ENCODE measurements around the gene ZNF780A.
"Not testable (repeated sequence)": the region's sequence is repeated elsewhere in the genome, so short reads cannot be mapped to it uniquely, and the experiment has no call there.

The ZNF780A gene

GRCh38 chr19:40090241-40091204 is at the start of gene ZNF780A:
Gene ZNF780A, minus strand, starts transcription at chr19:40090943. Its CDS starts 6,190 bp downstream, at chr19:40084753.
- peak; percentile 76 for DNase-seq

DNA sequence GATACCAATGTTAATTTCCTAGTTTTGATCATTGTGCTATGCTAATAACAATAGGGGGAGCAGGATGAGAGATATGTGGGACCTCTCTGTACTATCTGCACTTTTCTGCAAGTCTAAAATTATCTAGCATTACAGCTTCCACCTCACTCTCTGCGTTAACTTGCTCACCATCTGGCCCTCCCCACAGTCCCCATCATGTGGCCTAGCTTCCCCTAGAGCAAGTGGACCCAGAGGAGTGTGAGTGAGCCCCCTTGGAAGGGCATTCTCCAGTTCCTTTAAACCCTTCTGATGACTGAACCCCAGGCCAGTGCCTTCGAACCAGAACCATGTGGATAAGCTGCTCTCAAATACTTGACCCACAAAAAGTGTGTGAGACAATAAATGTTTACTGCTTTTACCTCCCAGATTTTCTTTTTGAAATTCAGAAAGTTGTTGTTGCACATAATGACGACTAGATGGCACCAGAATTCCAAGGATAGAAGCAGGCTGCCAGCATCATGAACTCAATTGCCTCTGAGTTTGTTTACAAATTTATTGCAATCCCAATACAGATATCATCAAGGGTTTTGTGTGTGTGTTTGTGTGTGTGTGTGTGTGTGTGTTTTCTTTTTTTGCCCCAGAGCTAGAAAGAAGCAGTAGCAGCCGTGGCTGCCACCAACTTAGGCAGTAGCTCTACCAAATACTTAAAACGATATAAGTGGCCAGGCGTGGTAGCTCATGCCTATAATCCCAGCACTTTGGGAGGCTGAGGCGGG is 49.0 kb upstream of the ZNF780A start:
- DNase-seq = no peak

DNA sequence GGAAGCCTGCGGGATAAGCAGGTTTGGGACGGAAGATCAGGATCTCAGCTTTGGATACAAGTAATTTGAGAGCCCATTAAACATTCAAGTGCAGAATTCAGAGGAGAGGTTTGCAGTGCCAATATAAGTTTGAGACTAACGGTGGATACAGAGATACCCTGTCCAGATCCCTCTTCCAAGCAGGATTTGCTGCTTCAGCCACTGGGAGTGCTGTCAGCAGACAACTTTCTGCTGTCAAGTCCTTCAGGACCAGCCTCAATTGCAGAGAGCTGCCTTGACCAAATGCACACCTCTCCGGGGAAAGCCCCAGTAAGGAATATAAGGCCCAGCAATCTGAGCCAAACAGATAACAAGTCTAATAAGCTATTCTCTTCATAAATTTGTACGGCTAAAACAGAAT is 46.1 kb upstream of the ZNF780A start:
- DNase-seq = no peak

GRCh38 chr19:40134866-40135265 is 44.1 kb upstream of the ZNF780A start:
- no peak for DNase-seq

- DNase-seq = no peak
Measured at GRCh38 chr19:40133491-40133890, 42.7 kb upstream of the ZNF780A start.

DNA sequence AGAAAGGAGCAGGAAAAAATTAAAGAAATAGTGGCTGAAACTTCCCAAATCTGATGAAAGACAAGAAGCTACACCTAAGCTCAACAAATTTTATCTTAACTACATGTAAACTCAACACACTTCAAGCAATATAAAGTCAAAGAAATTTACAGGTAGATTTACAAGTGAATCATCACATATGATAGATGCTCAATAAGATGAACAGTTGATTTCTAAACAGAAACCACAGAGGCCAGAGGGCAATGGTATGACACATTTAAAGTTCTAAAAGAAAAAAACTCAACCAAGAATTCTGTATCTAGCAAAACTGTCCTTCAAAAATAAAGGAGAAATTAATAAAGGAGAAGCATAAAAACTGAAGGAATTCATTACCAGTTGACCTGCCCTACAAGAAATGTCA is 39.3 kb upstream of the ZNF780A start:
- DNase-seq = no peak

DNA sequence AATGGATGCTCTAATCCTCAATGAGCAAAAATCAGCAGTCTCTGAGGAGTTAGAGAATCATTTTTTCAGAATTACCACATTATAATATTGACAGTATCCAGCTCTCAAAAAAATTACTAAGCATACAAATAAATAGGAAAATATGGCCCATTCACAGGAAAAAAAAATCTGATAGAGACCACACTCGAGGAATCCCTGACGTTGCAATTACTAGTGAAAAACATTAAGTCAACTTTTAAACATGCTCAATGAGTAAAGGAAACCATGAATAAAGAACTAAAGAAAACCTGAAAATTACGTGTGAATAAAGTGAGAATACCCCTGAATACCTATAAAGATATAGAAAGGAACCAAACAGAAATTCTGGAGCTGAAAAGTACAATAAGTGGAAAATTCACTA is 38.7 kb upstream of the ZNF780A start:
- no peak for DNase-seq

DNA sequence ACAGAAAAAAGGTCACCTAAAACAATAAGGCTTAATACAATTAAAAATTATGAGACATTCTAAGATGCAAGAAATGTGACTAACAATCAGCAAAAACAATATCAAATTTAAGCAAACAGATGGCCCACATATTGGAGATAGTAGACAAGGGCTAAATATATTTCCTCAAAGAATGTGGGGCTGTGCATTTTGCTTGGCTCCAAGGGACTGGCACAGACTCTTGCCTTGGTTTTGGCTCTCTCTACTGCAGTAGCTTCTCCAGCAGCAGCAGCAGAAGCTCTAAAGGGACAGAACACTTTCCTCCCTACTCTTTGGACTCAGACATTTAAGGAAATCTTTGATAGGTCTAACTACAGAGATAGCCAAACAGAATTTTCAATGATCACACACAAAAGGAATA is 38.2 kb upstream of the ZNF780A start:
- DNase-seq = no peak

- no peak for DNase-seq
Measured at GRCh38 chr19:40119380-40119779, 28.6 kb upstream of the ZNF780A start.

GRCh38 chr19:40118638-40119037 is 27.9 kb upstream of the ZNF780A start:
- not testable (repeated sequence) for DNase-seq

DNA sequence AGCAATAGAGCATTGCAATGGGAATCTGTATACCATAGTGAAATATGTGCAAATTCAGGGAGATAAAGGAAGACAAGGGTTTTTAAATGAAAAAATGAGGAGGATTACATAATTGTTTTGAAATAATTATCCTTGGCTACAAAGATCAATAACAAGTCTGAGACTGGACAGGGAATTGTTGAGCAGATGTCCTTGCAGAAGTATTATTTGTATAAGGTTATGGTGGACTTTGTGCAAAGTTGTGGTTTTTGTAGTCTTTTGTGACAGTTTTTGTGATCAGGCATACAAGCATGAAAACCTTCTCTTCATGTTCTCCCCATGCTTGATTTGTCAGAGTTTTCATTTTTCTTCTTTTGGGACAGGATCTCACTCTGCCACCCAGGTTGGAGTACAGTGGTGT is 25.3 kb upstream of the ZNF780A start:
- DNase-seq = no peak

- not testable (repeated sequence) for DNase-seq
Measured at GRCh38 chr19:40114119-40114518, 23.4 kb upstream of the ZNF780A start.

GRCh38 chr19:40112271-40112670 is 21.5 kb upstream of the ZNF780A start:
- not testable (repeated sequence) for DNase-seq

DNA sequence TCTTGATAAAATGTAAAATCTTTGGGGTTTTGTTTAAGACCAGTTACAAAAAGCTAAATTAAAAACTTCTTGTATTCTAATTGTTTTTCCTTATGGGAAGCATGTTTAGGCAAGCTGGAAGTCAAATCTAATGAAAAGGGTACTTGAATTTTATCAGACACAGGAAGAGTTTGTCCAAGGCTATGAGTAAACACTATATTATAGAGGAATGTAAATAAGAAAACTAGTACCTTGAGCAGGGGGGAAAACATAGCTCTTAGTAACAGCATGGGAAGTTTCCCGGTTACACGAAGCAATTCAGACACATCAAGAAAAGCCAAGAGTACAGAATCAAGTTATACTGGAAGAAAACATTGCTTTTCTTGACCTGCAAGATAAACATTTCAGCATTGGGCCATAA is 19.8 kb upstream of the ZNF780A start:
- DNase-seq = no peak

DNA sequence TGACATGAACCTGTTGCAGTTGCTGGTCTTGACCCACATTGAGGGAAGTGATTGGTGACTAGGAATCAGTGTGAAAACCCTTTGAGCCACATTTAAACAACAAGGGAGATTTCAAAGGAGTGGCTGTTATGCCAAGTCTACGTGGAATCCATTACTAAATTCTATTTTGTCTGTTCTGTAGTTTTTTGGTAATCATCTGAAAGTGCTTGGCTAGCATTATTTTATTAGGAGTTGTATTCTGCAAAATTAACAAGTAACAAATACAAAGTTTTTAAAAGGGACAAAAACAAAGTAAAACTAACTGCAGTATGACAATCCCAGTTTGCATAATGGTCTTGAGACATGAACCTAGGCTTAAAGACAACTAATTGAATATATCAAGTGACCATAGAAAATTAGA is 14.0 kb upstream of the ZNF780A start:
- DNase-seq = no peak

DNA sequence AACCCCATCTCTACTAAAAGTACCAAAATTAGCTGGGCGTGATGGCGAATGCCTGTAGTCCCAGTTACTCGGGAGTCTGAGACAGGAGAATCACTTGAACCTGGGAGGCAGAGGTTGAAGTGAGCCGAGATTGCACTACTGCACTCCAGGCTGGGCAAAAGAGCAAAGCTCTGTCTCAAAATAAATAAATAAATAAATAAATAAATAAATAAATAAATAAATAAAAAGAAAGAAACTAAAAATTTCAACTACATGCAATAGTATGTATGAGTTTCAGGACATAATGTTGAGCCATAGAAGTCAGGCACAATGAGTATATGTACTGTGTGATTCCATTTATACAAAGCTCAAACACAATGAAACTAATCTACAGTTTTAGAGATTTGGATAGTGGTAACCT is 12.9 kb upstream of the ZNF780A start:
- no peak for DNase-seq

DNA sequence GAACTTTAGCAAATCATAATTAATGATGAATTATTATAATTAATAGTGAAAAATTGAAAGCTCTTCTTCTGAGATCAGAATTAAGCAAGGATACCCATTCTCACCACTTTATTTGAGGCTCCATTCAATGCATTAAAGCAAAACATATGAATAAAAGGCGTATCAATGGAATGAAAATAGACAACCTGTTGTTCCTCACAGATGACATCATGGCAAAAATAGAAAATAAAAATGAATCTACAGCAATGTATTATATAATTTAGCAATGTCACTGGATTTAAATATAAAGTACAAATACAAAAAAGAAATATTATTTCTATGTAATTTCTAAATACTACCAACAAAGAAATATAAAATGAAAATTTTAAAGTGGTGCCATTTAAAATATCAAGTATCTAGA is 11.1 kb upstream of the ZNF780A start:
- no peak for DNase-seq

DNA sequence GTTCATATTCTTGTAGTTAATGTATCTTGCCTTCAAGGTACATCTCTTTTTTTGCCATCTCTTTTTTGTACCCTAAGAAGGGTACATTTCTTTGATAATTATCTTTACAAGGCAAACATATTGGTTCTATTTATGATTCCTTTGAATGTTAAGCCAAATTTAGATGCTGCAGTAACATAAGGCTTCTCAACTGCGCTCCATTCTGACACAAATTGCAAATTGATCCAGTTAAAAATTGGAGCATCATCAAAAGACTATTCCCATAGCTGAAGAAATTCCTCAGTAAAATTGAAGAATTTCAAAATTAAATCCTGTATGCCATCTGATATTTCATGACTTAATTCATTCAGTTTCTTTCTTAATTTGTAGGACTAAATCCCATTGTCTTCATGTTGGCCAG is 2.7 kb upstream of the ZNF780A start:
- no peak for DNase-seq

DNA sequence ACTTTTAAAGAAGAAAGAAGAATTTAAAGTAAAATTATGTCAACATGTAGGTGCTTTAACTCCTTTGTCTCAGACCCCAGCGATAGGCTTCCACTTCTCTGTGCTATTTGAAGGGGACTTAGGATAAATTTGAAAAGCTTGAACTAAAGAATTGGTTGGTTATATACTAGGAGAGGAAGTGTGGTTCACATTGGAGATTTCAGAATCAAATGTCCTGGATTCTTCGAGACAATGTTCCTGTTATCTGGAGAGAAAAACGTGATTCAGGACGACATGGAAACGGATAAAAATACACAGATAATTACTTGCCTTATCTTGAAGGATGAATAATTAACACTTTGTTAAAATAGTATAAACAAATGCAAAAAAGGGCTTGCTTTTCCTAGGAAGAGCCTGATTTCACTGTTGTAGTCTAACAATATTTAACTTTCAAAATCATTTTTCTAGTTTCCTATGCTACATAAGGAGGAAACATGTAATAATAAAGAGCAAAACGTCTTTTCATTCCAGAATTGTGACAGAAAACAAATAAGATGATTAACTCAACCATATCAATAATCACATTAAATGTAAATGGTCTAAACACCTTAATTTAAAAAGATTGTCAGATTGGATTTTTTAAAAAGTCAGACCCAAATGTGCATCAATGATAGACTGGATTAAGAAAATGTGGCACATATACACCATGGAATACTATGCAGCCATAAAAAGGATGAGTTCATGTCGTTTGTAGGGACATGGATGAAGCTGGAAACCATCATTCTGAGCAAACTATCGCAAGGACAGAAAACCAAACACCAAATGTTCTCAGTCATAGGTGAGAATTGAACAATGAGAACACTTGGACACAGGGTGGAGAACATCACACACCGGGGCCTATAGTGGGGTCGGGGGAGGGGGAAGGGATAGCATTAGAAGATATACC is 724 bp upstream of the ZNF780A start:
- DNase-seq = no peak

DNA sequence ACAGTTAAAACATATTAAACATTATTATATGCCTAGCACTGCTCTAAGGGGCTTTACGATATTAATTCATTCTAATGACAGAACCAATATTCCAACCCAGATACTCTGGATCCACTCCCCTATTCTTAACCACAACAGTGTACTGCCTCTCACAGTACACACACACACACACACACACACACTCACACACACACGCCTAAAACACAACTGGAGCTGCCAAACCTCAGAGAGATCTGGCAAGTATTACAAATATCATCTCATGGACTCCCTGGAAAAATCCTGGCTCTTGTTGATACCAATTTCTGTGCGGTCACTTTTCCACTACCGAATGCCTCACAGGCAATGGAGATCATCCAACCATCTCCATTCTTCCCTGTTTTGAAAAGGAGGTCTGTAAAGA is 1.3 kb downstream of the ZNF780A start:
- no peak for DNase-seq

GRCh38 chr19:40088299-40089047 is 2.3 kb downstream of the ZNF780A start:
- no peak for DNase-seq

GRCh38 chr19:40084948-40085347 is 5.8 kb downstream of the ZNF780A start:
- no peak for DNase-seq
